BLaER1 treated with 17β-estradiol and CSF1 and Interleukin-3, amounts not matched to agents 10 nM and 100 nM (cell line): ENCODE measurements around the gene FRMD8.

Experiments used
- H3K27ac ChIP-seq, 11 experiments: shearing (Covaris generic); formaldehyde crosslinking; 2 replicates each; pipeline ENCODE4 v1.8.1; 2022
- H3K27me3 ChIP-seq, 11 experiments: shearing (Covaris generic); formaldehyde crosslinking; 2 replicates each; pipeline ENCODE4 v1.8.1; 2022
- H3K36me3 ChIP-seq, 11 experiments: shearing (Covaris generic); formaldehyde crosslinking; 2 replicates each; pipeline ENCODE4 v1.8.1; 2022
- H3K4me1 ChIP-seq, 10 experiments: shearing (Covaris generic); formaldehyde crosslinking; 2 replicates each; pipeline ENCODE4 v1.8.1; 2022
- H3K4me2 ChIP-seq, 11 experiments: shearing (Covaris generic); formaldehyde crosslinking; 2 replicates each; pipeline ENCODE4 v1.8.1; 2022
- H3K4me3 ChIP-seq, 10 experiments: shearing (Covaris generic); formaldehyde crosslinking; 2 replicates each; pipeline ENCODE4 v1.8.1; 2022
- H3K9ac ChIP-seq, 11 experiments: shearing (Covaris generic); formaldehyde crosslinking; 2 replicates each; pipeline ENCODE4 v1.8.1; 2022
- H3K9me3 ChIP-seq, 11 experiments: shearing (Covaris generic); formaldehyde crosslinking; replicated peaks in 1 of 11; 2 replicates each; pipeline ENCODE4 v1.8.1; 2022
- H4K20me1 ChIP-seq, 11 experiments: shearing (Covaris generic); formaldehyde crosslinking; 2 replicates each; pipeline ENCODE4 v1.8.1; 2022
- Cebpa-rat ChIP-seq, 11 experiments: shearing (Covaris generic); IDR thresholded peaks; 2 replicates each; pipeline ENCODE4 v1.8.1; 2022

FRMD8 gene

DNA sequence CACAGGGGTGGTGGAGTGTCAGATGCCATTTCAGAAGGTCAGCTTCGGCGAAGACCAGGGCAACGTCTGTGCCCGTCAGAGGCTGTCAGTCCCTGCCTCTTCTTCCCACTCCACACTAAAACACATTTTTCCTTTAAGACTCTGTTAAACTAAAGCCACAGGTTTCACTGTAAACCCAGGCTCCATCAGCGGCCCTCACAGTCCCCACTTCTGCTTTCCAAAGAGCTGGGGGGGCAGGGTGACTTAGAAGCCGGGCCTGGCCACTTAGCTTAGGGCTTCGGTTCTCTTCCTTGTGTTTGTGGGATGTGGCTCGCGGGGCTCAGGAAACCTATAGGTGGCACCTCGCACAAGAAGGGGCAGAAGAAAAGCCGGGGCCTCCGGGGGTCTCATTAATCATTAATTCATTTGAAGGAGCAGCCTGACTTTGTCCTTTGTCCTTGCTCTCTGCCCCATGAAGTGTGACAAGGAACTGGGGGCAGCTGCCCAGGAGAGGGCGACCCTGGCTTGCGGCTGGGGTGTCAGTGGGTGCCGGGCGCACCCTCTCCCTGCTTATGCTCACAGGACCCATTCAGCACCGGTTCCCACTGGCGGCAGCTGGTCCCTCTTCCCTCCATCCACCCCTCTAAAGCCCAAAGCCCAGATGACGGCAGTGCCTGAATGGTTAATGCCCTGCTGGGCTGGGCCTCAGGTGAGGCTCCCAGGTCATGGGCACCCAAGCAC lies 8.1 kb upstream of the FRMD8 start:
- Histone ChIP-seq H3K9ac (peak overlapping the region; percentile 59 to 81 (median 71)), H3K27ac (peak overlapping the region; percentile 45 to 97 (median 79)), H3K9me3 (no peaks in the 10 kb centered on the region), H3K27me3 (no peaks in the 10 kb centered on the region), H3K36me3 (no peaks in the 10 kb centered on the region), H4K20me1 (no peaks in the 10 kb centered on the region), H3K4me3 (peak overlapping the region in 1 of 10 experiments; percentile 28; a peak in 2 of 20 replicates), H3K4me1 (peaks cover 59 to 71% (median 65%) of the 10 kb centered on the region in 10 experiments), H3K4me2 (peak overlapping the region; percentile 72 to 94 (median 79))
- TF ChIP-seq Cebpa-rat (IDR thresholded peaks at IDR 0.05) = no peak

DNA sequence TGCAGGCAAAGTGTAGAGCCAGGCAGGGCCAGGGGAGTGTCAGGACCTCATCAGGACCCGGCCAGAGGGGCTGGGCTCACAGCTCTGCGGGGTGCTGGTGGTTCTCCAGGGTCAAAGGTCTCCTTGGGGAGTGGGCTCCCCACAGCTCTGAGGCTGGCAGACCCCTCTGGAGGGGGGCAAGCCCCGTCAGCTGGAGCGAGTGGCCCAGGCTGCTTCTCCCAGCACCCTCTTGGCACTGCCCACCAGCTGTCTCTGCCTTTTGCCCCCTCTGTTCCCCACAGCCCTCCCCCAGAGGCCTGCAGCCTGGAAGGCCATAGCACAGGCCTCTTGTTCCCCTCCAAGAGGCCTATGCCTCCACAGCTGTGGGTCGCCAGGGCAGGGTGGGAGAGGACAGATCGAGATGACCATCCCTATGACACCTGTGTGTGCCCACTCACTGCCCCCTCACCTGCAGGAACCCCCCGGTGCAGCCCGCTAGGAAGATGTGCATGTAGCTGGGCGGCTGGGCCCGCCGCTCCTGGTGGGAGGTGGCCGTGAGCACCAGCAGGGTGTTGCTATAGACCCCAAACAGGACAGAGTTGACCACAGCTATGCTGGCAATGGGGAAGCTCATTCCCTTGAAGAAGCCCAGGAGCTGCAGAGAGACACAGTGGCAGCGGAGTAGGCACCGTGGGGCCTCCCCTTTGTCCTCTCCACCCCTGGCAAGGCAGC lies 7.4 kb upstream of the FRMD8 start:
- Histone ChIP-seq H3K9ac (peak overlapping the region; percentile 59 to 86 (median 78); a peak in 20 of 22 replicates), H3K9me3 (no peaks in the 10 kb centered on the region), H3K27me3 (no peaks in the 10 kb centered on the region), H3K4me1 (peaks cover 67 to 78% (median 73%) of the 10 kb centered on the region in 10 experiments), H3K36me3 (no peaks in the 10 kb centered on the region), H4K20me1 (no peaks in the 10 kb centered on the region), H3K27ac (peak overlapping the region; percentile 45 to 97 (median 88); a peak in 18 of 22 replicates), H3K4me3 (no peak overlapping the region), H3K4me2 (peak overlapping the region; percentile 72 to 98 (median 85); a peak in 21 of 22 replicates)
- no peak for TF ChIP-seq Cebpa-rat (IDR thresholded peaks at IDR 0.05)

DNA sequence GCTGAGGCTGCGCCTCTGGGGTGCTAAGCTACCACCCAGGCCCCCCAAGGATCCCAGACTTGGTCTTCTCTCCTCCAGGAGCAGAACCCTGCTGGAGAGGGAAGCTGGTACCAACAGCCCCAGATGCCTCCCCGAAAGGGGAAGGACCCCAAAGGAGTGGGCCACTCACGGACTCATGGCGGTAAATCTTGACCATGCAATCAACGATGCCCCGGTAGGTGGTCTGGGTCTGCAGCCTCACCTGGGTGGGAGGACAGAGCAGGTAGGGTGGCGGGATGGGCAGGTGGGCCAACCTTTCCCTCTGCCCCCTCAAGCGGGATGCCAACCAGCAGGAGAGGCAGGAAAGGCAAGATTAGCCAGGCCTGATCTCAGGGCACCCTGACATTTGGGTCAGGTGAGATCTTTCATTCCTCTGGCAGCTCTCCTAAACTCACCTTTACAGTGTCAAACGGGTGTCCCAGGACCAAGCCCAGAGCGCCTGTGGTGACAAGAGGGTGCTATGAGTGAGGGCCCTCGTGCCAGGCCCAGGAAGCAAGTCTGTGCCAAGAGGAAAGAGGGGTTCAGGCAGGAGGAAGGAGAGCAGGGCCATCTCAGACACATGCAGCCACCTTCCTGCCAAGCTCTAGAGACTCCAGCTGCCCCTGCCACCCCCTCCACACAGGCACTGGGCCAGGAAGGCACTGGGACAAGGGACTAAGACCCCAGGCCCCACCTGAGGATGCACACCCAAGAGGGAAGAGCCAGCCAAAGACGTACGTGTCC lies 6.6 kb upstream of the FRMD8 start:
- Histone ChIP-seq H3K27me3 (no peaks in the 10 kb centered on the region), H3K27ac (peak overlapping the region in 9 of 11 experiments; percentile 25 to 97 (median 91); a peak in 14 of 22 replicates), H3K4me2 (peak overlapping the region; percentile 86 to 99 (median 95); a peak in 21 of 22 replicates), H3K9me3 (no peaks in the 10 kb centered on the region), H3K4me3 (no peak overlapping the region), H3K9ac (peak overlapping the region in 10 of 11 experiments; percentile 19 to 90 (median 85); a peak in 13 of 22 replicates), H3K4me1 (peaks cover 74 to 86% (median 81%) of the 10 kb centered on the region in 10 experiments), H3K36me3 (no peaks in the 10 kb centered on the region), H4K20me1 (no peaks in the 10 kb centered on the region)
- no peak for TF ChIP-seq Cebpa-rat (IDR thresholded peaks at IDR 0.05)

DNA sequence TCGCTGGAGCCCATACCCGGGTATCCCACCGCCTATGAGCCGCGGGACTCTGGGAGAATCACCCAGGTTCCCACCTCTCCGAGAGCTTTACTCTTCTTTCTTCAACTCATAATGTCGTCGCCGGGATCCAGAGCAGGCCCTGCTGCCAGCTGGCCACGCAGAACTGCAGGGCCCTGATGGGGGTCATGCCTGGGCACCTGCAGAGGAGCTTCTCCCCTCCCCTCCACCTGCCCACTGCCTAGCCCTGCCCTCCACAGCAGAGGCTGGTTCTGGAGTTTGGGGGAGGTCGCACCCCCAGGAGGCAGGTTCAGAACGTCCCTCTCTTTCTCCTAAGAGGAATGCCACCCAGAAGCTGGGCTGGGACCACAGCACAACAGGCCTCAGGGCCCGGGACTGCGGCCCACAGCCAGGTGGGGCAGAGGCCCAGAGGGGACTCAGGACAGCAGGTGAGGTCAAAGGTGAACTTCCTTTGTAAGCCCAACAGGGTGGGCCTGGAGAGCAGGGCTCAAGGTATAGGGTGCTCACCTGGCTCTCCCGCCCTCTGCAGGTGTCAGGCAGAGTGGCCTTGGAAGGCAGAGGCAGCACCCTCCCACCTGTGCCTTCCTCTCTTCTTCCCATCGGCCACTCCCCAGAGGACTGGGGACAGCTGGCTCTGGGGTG lies 5.8 kb upstream of the FRMD8 start:
- Histone ChIP-seq H3K4me2 (peak overlapping the region; percentile 86 to 99 (median 95)), H3K9me3 (no peaks in the 10 kb centered on the region), H3K4me1 (peaks cover 82 to 91% (median 86%) of the 10 kb centered on the region in 10 experiments), H4K20me1 (no peaks in the 10 kb centered on the region), H3K27me3 (no peaks in the 10 kb centered on the region), H3K36me3 (no peaks in the 10 kb centered on the region), H3K27ac (peak overlapping the region in 10 of 11 experiments; percentile 86 to 97 (median 91); a peak in 20 of 22 replicates), H3K4me3 (peak overlapping the region in 2 of 10 experiments; percentile 59 to 61; a peak in 3 of 20 replicates), H3K9ac (peak overlapping the region; percentile 83 to 90 (median 85); a peak in 18 of 22 replicates)
- TF ChIP-seq Cebpa-rat (IDR thresholded peaks at IDR 0.05) = no peak

DNA sequence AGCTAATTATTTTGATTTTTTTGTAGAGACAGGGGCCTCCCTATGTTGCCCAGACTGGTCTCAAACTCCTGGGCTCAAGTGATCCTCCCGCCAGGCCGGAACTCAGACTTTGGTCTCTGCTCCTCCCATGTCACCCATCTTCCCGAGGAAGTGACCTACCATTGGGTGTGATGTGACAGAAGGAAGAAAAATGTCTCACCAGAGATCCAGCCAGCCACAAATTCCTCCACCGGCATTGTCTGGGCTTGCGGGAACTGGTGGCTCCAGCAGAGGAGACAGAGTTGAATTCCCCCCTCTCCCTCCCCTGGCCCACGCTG lies 4.8 kb upstream of the FRMD8 start:
- Histone ChIP-seq H3K27me3 (no peaks in the 10 kb centered on the region), H4K20me1 (no peaks in the 10 kb centered on the region), H3K9ac (peak overlapping the region; percentile 83 to 90 (median 85)), H3K4me1 (peaks cover 88 to 94% (median 91%) of the 10 kb centered on the region in 10 experiments), H3K27ac (peak overlapping the region; percentile 84 to 97 (median 91)), H3K9me3 (no peaks in the 10 kb centered on the region), H3K36me3 (no peaks in the 10 kb centered on the region), H3K4me2 (peak overlapping the region; percentile 86 to 99 (median 95)), H3K4me3 (peak overlapping the region; percentile 44 to 72 (median 58))
- no peak for TF ChIP-seq Cebpa-rat (IDR thresholded peaks at IDR 0.05)

DNA sequence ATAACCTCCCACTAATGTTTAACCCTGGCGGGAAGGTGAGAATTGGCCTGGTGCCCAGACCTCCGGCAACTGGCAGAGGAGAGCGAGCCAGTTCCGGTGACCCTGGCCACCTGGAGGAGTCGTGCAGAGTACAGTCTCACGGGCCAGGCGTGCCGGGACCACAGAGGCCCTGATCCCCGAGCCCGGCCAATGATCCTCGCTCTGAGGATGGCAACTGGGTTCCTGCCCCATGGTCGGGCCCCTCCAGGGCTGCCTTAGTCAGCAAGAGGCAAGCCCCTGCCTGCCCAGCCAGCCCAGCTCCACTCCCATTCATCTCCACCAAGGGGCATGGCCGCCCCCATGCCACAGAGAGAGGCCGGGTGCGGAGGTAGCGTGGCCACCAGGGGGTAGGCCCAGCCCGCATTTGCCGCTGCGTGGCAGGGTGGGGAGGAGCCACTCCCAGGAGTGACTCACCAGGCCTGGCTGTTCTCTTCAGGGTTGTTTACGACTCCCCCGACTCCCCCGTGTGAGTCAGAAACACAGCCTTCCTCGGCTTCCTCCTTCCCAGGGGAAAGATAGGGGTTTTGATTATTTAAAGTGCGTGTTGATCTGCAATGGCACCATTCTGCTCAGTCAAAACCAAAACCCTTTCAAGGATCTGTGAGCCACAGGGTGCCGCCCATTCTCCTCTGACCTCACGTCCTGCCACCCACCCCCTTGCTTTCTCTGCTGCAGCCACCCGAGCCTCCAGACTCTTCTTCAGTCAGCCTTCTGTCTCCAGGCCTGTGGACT lies 4.2 kb upstream of the FRMD8 start, which contains the start of gene SLC25A45:
TSS of gene SLC25A45 (minus strand) at position 614 of the 771 bp plus-strand sequence. CDS start 695 bp downstream, outside the sequence.
- H3K27ac ChIP-seq = peak within 1 kb of the TSS; percentile 84 to 97 (median 91)

DNA sequence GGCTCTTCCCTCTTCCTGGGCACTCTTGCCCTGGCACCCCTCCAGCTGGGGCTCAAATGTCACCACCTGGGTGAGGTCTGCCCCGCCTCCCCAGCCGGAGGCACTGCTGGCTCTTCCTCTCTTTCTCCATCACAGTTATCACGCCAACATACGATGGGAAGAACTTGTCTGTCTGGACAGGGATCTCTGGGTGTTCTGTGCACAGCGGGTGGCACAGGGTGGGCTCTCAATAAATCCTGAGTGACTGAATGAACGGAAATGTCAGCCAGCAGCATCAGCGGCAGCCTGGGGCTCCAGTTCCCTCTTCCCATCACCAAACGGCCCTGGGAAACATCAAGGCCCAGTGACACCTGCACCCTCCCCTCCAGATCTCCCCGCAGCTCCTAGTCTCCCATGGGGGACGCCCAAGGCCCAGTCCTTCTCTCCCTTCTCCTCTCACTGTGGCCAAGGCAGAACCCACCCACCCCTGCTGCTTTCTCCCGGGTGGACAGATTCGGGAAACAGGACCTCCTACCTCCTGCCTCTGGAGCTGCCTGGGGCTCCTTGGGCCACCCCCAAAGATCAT lies 3.6 kb upstream of the FRMD8 start:
- H3K27ac ChIP-seq = peak overlapping the region; percentile 84 to 97 (median 91)

More for the DNA sequence above, 4.2 kb upstream of the FRMD8 start, which contains the start of gene SLC25A45:
- H4K20me1 ChIP-seq = no peaks in the 10 kb centered on the region
- peak within 1 kb of the TSS; percentile 44 to 72 (median 58) for H3K4me3 ChIP-seq
- no peaks in the 10 kb centered on the region for H3K36me3 ChIP-seq
- peak within 1 kb of the TSS; percentile 83 to 90 (median 85) for H3K9ac ChIP-seq
- H3K4me2 ChIP-seq = peak within 1 kb of the TSS; percentile 86 to 99 (median 95)
- H3K4me1 ChIP-seq = peaks cover 86 to 92% (median 90%) of the 10 kb centered on the region in 10 experiments
- no peaks in the 10 kb centered on the region for H3K9me3 ChIP-seq
- TF ChIP-seq Cebpa-rat (IDR thresholded peaks at IDR 0.05) = no peak
- no peaks in the 10 kb centered on the region for H3K27me3 ChIP-seq

More for the DNA sequence above, 3.6 kb upstream of the FRMD8 start:
- peak overlapping the region; percentile 44 to 72 (median 58) for H3K4me3 ChIP-seq
- H3K9me3 ChIP-seq = no peaks in the 10 kb centered on the region
- peak overlapping the region; percentile 86 to 99 (median 95) for H3K4me2 ChIP-seq
- no peak for TF ChIP-seq Cebpa-rat (IDR thresholded peaks at IDR 0.05)
- H3K4me1 ChIP-seq = peaks cover 86 to 92% (median 90%) of the 10 kb centered on the region in 10 experiments
- H4K20me1 ChIP-seq = peaks cover 0 to under 1% (median 0%) of the 10 kb centered on the region in 11 experiments; a peak in 1 of 22 replicates
- no peaks in the 10 kb centered on the region; a peak in 1 of 22 replicates for H3K36me3 ChIP-seq
- peak overlapping the region; percentile 83 to 90 (median 85) for H3K9ac ChIP-seq
- no peaks in the 10 kb centered on the region for H3K27me3 ChIP-seq
